HG02852 (cell line): Measurements from ENCODE around the gene CLDN9.

Source experiments
- ATAC-seq: cut with Tn5 transposase; IDR thresholded peaks from one replicate; pipeline ENCODE4 v1.9.1; 2021; ENCODE audit warnings: mild to moderate bottlenecking, moderate library complexity; ENCODE audit not compliant: unreplicated experiment

The CLDN9 gene

GRCh38 chr16:3017794-3018506, 5.2 kb downstream of the CLDN9 start, which contains the start of gene CLDN6:
CLDN6 (minus strand) TSS chr16:3018183; CDS start chr16:3016021, 2,162 bp downstream.
- ATAC-seq: no peak

GRCh38 chr16:3019594-3020246, 7.0 kb downstream of the CLDN9 start:
- no peak for ATAC-seq

GRCh38 chr16:3020247-3020603, 7.5 kb downstream of the CLDN9 start, which contains the start of gene TNFRSF12A:
TNFRSF12A (plus strand) TSS chr16:3020368; CDS start chr16:3020398, 30 bp downstream.
- no peak for ATAC-seq

GRCh38 chr16:3020604-3021448, 8.1 kb downstream of the CLDN9 start:
- no peak for ATAC-seq

GRCh38 chr16:3021449-3022207, 8.9 kb downstream of the CLDN9 start:
- no peak for ATAC-seq

GRCh38 chr16:3022208-3022683, 9.5 kb downstream of the CLDN9 start:
- no peak for ATAC-seq

- ATAC-seq: no peak
Observed at GRCh38 chr16:3022684-3023414, 10.1 kb downstream of the CLDN9 start.

- no peak for ATAC-seq
Observed at GRCh38 chr16:3023415-3023668, 10.6 kb downstream of the CLDN9 start.

GRCh38 chr16:3023669-3024478, 11.2 kb downstream of the CLDN9 start, which contains the start of the genes HCFC1R1 and THOC6:
HCFC1R1 (minus strand) TSS chr16:3023942; CDS start chr16:3023941, 1 bp downstream.
THOC6 (plus strand) TSS chr16:3024035; CDS start chr16:3024327, 292 bp downstream.
- ATAC-seq: peak; percentile 72

GRCh38 chr16:3025032-3026002, 12.6 kb downstream of the CLDN9 start:
- ATAC-seq: no peak

- no peak for ATAC-seq
Observed at GRCh38 chr16:3026003-3026378, 13.3 kb downstream of the CLDN9 start.

GRCh38 chr16:3026609-3027488, 14.1 kb downstream of the CLDN9 start:
- ATAC-seq: no peak

- no peak for ATAC-seq
Observed at GRCh38 chr16:3027489-3027795, 14.7 kb downstream of the CLDN9 start.

GRCh38 chr16:3027983-3028715, 15.4 kb downstream of the CLDN9 start:
- no peak for ATAC-seq

- ATAC-seq: no peak
Observed at GRCh38 chr16:3028716-3029319, 16.1 kb downstream of the CLDN9 start.
